NCI-H2107 treated with DMSO at 0.1 percent for 48 hours (cell line): ENCODE data around the gene BICDL1.

ENCODE experiments used
- DNase-seq: peaks from one replicate; lab custom pipeline; 2025; ENCODE audit not compliant: unreplicated experiment; lab: John Stamatoyannopoulos, UW

BICDL1 gene

DNA sequence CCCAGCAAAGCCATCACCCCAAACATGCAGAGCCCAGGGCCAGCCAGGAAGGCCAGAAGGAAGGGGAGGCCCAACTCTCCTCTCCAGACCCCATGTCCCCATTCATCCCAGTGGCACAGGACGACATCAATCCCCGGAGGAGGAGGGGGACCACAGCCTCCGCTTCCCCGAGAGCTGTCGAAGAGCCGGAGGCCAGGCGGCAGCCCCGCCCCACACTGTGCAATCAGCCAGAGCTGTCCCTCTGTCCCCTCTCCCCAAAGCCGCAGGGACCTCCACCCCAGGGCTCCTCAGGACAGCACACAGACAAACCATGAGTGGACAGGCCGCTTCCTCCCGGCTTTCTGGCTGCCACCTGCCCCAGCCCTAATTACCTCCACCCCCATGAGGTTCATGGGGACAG lies 110.7 kb downstream of the BICDL1 start:
- DNase-seq, result no peak

GRCh38 chr12:120100630-120101029 lies 111.6 kb downstream of the BICDL1 start:
- DNase-seq, result no peak

DNA sequence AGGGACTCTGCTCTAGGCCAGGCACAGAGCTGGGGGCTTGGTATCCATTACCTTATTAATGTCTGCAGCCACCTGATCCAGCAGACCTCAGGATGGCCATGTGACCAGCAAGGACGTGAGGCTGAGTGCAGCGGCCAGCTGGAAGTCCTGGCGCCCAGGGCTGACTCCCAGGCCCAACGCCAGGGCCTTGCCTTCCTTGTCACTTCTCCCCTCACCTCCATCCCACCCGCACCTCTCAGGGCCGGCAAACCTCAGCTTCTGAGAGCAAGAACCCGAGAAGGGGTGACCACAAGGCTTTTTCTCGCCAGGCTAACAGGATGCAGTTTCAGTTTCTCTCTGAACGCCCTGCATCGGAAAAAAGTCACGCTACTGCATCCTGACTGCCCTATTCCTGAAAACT lies 112.1 kb downstream of the BICDL1 start:
- no peak for DNase-seq

- DNase-seq, result no peak
Measured at GRCh38 chr12:120101617-120102016, 112.6 kb downstream of the BICDL1 start.

DNA sequence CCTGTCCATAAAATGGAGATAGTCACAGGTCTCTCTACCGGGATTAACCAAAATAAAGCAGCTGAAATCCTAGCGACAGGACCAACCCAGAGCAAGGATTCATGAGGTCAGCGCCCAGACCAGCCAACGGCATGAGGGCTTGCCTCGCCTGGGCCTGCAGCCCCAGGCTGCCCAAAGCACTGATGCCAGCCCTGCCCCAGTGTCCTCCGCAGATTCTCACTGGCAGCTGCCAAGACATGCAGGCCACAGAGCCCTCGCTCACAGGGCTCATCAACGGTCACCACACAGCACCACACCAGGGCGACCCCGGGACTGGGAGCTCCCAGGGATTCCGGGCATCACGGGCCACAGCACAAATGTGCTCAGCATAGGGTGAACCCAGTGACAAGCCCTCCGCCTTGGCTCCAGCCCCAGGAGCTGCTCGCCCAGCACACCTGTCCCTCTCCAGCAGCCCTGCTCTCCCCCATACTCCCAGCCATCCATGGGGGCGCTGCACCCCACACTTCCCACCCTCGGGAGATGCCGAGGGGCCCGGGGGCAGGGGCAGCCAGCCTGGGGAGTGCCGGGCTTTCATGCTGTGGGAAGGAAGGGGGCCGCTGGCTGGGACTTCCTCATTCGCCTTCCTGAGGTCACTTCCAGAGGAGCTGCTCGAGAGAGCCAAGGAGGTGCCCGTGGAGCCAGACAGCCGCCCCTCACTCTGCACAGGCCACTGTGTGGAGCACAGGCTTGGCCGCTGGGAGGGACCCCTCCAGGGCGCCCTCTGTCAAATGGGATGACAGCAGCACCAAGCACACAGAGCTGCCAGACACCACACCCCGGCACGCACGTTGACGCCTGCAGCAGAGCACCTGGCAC lies 113.4 kb downstream of the BICDL1 start:
- no peak for DNase-seq

DNA sequence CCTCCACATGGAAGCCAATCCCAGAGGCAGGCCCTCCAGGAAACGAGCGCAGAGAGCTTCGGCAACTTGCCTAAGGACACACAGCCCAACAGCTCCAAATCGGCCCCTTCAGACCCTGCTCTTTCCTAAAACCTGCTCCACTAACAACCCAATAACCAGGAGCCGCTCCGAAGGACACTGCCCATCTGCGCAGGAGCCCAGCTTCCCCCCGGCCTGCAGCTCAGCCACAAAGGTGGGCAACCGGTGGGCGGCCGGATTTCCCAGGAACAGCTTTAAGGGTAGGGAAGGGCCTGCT lies 114.0 kb downstream of the BICDL1 start:
- no peak for DNase-seq

DNA sequence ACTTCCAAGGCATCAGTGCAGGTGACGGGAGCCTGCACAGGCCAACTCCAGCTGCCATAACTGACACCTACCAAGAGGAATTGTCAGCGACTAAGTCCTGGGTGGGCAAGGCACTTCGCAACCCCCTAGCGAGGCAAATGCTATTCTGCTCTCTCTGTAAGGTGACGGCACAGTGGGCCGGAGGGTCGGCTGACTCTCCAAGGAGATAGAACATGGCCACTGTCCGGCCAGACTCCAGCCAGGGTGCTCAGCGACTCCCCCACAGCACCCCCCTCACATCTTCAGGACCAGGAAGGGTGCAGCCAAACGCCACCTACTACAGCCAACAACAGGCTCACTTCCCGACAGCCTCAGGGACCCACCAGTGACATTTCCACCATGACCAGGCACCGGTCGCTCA lies 114.3 kb downstream of the BICDL1 start:
- no peak for DNase-seq

DNA sequence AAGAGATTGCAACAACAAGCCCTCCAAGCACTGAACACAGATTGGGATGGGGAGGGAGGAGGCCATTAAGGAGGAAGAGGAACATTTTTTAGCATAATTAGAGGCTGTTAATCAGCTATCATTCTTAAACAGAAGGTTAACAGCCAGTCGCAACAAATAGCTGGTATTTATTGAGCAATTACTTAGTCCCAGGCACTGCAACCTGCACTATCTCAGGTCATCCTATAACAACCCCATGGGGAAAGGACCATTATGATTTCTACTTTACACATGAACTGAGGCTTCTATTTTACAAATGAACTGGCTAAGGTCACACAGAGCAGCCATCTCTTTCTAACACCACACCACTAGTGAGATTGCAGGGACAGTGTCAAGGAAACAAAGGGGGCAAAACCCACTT lies 117.1 kb downstream of the BICDL1 start:
- no peak for DNase-seq

DNA sequence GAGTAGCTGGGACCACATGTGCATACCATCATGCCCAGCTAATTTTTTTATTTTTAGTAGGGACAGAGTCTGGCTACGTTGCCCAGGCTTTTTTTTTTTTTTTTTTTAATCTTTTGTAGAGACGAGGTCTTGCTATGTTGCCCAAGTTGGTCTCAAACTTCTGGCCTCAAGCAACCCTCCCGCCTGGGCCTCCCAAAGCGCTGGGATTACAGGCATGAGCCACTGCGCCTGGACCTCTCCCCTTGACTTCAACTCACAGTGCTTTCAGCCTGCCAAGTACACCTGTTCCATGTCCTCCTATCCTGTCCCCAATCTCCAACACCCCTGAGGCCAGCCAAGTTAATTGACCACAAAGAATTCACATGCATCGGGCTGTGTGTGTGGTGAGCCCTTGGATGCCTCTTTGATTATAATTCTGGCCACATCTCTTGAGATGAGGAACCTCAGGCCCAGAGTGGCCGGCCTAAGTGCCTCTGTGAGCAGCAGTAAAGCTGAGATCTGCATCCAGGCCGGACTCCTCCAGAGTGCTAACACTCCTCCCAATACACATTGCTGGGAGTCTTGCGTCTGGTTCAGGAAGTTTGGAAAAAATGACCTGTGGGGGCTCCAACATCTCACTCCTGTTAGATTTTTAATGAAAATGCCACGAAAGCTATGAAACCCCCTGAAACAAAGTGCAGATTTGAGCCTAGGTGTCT lies 120.7 kb downstream of the BICDL1 start:
- DNase-seq, result no peak

DNA sequence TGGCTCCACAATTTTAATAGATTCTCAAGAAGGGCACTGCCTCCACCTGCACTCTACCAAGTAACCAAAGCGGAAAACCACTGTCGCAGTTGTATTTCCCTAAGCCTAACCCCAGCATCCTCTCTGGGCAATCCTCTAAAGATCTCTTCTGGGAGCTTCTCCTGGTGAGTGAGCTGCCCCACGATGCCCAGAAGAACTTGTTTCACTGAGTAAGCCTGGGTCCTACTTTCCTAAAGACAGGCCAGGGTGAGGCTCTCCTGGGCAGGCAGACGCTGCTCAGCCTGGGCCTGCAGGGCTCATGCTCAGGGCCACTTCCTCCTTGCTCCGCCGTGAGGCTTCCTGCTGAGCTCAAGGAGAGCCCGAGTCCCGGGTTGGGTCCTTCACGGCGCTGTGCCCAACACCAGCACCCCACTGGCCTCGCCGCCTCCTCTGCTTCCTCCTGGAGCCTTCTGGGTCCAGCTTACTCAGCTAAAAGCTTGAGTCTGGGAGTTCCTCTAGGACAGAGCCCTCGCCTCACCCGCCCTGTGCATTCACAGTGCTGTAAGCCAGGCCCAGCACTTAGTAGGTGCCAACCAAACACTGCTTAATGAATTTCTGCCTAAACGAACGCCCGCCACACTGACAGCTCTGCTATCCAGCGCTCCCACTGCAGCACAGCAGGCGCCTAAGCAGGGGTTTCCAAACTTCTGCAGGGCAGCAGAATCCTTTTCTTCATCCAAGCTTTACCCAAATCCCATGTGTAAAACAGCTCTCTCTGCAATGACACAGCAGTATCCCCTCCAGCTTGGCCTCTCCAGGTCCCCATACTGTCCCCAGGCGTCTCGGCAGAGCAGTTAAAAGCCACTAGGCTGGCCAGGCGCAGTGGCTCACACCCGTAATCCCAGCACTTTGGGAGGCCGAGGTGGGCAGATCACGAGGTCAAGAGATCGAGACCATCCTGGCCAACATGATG lies 121.8 kb downstream of the BICDL1 start:
- DNase-seq, result no peak

DNA sequence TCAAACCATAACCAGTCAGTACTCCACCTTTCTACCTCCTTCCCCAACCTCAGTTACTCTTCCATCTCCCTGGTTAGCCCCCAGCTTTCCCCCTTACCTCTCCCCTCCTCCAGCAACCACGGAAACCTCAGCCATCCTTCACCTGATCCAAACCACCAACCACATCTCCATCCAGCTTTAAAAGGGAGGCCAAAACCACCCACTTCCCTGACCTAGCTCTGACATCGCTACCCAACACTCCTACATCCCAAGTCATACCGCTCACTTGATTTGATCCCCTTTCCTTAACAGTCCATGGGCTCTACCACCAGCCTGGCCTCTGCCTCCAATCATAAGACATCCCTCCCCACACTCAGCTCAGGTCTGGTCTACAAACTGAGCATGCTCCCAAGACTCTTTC lies 126.0 kb downstream of the BICDL1 start:
- no peak for DNase-seq

GRCh38 chr12:120115692-120116440 lies 126.8 kb downstream of the BICDL1 start:
- DNase-seq, result no peak

GRCh38 chr12:120116441-120116791 lies 127.4 kb downstream of the BICDL1 start, which contains the start of gene RAB35:
Gene RAB35 (minus strand): TSS chr12:120116753. CDS start chr12:120116650, 103 bp downstream.
- DNase-seq, result no peak

DNA sequence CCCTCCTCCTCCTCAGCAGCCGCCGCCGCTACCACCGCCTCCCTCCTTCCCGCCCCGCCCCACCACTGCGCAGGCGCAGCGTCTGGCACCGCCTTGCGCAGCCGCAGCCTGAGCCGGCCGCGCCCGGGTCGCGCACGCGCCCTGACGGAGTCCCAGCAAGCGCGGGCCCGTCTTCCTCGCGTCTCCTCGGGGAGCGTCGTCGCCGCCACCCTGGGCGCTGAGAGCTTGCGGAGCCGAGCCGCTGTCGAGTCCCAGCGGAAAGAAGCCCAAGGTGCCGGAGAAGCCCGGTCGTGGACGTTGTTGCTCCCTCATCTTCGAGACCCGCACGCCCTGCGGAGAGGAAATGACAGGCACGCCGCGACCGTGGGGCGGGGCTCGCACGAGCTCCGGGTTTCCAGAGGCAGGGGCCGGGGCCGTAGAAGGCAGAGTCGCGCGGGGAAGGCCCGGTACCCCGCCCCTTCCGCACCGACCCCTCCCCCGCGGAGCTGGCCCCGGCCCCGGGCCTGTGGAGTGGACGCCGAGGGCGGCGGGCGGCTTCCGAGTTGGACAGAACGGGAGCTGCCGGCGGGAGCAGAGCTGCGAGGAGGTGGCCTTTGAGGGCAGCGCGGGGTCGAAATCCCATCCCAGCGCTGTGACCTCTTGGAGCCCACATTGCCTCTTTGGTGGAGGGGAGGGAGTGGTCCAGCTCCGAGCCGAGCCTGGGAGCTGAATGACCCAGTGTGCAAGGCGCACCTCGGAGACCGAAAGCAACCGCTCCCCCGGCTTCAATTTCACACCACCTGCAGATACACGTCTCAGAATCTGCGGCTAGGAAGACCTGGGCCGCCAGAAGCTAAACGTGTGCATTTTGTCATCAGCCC lies 128.0 kb downstream of the BICDL1 start:
- peak; percentile 89 for DNase-seq

DNA sequence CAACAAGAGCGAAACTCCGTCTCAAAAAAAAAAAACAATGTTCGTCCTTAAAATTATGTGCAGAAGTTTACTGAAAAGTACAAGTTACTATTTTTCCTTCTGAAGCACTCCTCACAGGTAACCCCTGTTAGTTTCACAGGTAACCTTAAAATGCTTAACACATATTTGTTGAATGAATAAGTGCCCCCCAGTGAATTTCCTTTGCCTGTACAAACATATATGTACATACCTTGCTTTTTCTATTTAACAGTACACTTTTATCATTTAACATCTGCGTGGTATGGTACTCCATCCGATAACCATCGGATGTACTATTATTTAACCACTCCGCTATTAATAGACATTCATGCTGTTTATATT lies 128.9 kb downstream of the BICDL1 start:
- no peak for DNase-seq

DNA sequence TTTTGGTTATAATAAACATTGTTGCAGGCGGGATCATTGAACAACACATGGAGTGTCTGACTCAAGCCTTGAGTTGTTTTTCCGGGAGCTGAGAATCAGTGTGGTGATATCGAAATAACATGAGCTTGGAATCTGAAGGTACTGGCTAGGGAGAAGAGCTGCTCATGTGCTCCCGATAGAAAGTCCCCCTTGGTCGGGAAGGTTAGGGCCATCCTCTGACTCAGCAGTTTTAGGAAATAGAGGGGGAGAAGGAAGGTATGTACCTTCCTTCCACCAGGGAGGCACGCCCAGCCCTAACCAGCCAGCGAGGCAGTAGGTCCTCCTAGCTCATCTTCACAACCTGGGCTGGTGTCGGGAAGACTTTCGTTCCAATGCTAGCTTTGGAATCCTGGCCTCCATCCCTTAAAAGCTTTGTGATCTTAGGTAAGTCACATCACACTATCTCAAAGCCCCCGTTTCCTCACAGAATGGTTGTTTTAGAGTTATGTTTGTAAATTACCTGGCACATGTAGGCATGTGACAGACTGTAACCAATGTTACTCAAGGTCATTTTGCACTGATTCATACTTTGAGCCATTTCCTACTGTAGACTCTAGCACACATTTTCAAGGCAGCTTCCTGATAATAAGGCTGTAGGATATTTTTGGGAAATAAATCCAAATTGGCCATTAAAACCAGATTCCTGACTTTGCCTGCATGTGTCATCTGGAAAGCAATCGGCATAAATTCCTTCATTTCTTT lies 129.5 kb downstream of the BICDL1 start:
- DNase-seq, result no peak

DNA sequence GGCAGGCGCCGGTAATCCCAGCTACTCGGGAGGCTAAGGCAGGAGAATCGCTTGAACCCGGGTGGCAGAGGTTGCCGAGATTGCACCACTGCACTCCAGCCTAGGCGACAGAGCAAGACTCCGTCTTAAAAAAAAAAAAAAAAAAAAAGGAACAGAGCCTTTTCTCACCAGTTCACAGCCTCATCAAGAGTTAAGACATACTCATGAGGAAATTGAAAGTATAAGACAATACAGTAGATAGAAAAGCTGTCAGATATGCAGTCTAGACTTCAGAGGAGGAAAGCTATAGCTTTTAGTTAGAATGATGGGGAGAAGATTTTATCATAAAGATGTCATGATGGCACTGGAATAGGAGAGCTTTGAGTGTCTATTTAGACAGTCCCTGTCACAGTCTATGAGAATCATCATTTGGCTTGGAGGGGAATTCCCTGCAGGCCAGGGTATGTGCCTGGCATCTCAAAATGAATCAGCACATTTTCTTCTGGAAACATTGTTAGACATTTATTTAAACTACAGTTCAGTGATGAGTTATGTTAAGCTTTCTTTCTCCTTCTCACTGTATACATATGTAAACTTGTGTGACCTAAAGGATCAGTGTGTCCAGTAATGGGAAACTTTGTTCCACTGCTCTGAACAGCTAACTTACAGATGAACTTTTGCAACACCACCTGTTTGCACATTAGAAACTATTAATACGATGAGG lies 130.4 kb downstream of the BICDL1 start:
- DNase-seq, result no peak

GRCh38 chr12:120121343-120121742 lies 132.3 kb downstream of the BICDL1 start:
- no peak for DNase-seq
